ENCODE data around the gene PTPRJ. TPM values are rescaled to one million over a fixed set of nuclear protein-coding genes. Genes with fewer than 3 reads are reported as not detected.

The PTPRJ gene
- total and polyA plus RNA-seq, 2 of the 4 experiments (the other 2 are of a cell fraction) = 5.6 to 14.9 TPM

DNA sequence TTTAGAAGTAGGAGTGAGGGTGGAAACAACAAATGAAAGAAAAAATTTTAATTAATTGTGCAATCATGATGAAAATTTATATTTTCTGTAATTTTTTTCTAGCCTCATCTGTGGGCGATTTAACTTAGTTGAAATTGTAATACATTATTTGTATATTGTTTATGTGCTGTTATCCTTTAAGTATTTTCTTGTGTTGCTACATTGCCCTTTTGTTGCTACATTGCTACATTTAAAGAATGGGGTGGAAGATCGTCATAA lies 130.1 kb downstream of the PTPRJ start:
- no CpG with 5 or more reads among the region's 2 CpGs for WGBS, 2 experiments (ENCODE audit: extremely low coverage in 2 of 2, insufficient read length in 1 of 2)
- TF ChIP-seq RAD21 (IDR thresholded peaks at IDR 0.05; ENCODE audit: low read length) (no peak), MAZ (IDR thresholded peaks at IDR 0.05; ENCODE audit: borderline replicate concordance, low read depth, low read length) (no peak), MXI1 (IDR thresholded peaks at IDR 0.05; ENCODE audit: borderline replicate concordance, low read depth, low read length) (no peak), NFE2L2 (IDR thresholded peaks at IDR 0.05; ENCODE audit: low read depth, low read length) (no peak), CHD1 (IDR thresholded peaks at IDR 0.05; ENCODE audit: low read depth, low read length) (no peak), SMC3 (IDR thresholded peaks at IDR 0.05; ENCODE audit: low read depth, low read length) (no peak), MAFK (IDR thresholded peaks at IDR 0.05; ENCODE audit: low read depth, low read length) (no peak), BHLHE40 (IDR thresholded peaks at IDR 0.05; ENCODE audit: low read depth, low read length) (no peak), RFX5 (IDR thresholded peaks at IDR 0.05; ENCODE audit: low read depth, low read length) (no peak), CEBPB (IDR thresholded peaks at IDR 0.05; ENCODE audit: low read depth, low read length) (no peak), FOS (IDR thresholded peaks at IDR 0.05; ENCODE audit: low read depth, low read length) (no peak), POLR2A (IDR thresholded peaks at IDR 0.05; ENCODE audit: low read depth, low read length) (no peak), RCOR1 (IDR thresholded peaks at IDR 0.05; ENCODE audit: insufficient replicate concordance, low read length) (no peak)
- TF ChIP-seq, protein P1, sequence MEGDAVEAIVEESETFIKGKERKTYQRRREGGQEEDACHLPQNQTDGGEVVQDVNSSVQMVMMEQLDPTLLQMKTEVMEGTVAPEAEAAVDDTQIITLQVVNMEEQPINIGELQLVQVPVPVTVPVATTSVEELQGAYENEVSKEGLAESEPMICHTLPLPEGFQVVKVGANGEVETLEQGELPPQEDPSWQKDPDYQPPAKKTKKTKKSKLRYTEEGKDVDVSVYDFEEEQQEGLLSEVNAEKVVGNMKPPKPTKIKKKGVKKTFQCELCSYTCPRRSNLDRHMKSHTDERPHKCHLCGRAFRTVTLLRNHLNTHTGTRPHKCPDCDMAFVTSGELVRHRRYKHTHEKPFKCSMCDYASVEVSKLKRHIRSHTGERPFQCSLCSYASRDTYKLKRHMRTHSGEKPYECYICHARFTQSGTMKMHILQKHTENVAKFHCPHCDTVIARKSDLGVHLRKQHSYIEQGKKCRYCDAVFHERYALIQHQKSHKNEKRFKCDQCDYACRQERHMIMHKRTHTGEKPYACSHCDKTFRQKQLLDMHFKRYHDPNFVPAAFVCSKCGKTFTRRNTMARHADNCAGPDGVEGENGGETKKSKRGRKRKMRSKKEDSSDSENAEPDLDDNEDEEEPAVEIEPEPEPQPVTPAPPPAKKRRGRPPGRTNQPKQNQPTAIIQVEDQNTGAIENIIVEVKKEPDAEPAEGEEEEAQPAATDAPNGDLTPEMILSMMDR (conservative IDR thresholded peaks at IDR 0.05; ENCODE audit: low read depth, low read length) = no peak
- TF ChIP-seq, protein P2, sequence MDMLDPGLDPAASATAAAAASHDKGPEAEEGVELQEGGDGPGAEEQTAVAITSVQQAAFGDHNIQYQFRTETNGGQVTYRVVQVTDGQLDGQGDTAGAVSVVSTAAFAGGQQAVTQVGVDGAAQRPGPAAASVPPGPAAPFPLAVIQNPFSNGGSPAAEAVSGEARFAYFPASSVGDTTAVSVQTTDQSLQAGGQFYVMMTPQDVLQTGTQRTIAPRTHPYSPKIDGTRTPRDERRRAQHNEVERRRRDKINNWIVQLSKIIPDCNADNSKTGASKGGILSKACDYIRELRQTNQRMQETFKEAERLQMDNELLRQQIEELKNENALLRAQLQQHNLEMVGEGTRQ (IDR thresholded peaks at IDR 0.05; ENCODE audit: low read depth, low read length) = no peak
- TF ChIP-seq, protein P3, sequence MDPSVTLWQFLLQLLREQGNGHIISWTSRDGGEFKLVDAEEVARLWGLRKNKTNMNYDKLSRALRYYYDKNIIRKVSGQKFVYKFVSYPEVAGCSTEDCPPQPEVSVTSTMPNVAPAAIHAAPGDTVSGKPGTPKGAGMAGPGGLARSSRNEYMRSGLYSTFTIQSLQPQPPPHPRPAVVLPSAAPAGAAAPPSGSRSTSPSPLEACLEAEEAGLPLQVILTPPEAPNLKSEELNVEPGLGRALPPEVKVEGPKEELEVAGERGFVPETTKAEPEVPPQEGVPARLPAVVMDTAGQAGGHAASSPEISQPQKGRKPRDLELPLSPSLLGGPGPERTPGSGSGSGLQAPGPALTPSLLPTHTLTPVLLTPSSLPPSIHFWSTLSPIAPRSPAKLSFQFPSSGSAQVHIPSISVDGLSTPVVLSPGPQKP (IDR thresholded peaks at IDR 0.05; ENCODE audit: borderline replicate concordance, low read depth, low read length) = no peak
- H3K4me3 ChIP-seq (ENCODE audit: insufficient read depth, low read depth, low read length) = no peak overlapping the region
- H2BK15ac ChIP-seq (ENCODE audit: low read depth, low read length) = no peak overlapping the region
- peaks cover 3% of the 10 kb centered on the region for H3K9me3 ChIP-seq (ENCODE audit: control insufficient read depth, insufficient read depth, low read length)
- in situ Hi-C loops (cut with MboI; ENCODE audit: low sequenced_read_pairs) = loop anchor here (5.0 kb wide), 1 partner anchor 178 kb away; no protein-coding TSS in a partner anchor
- H3K27me3 ChIP-seq (ENCODE audit: control insufficient read depth, insufficient read depth, low read length) = no peaks in the 10 kb centered on the region
- H3K23ac ChIP-seq (ENCODE audit: low read depth, low read length) = no peak overlapping the region
- H4K8ac ChIP-seq (ENCODE audit: low read depth in 2 of 2, low read length in 2 of 2) = no peak overlapping the region
- H3K27ac ChIP-seq (ENCODE audit: insufficient read depth, low read length) = no peak overlapping the region
- no peak overlapping the region for H2AK9ac ChIP-seq (replicated peaks; ENCODE audit: low read depth, low read length, poor library complexity)
- no peak overlapping the region for H2AK5ac ChIP-seq (ENCODE audit: low read depth, low read length)
- H4K5ac ChIP-seq (ENCODE audit: low read depth, low read length) = no peak overlapping the region
- intact Hi-C loops (cut with micrococcal nuclease) = loop anchor here (1.0 kb wide), 5 partner anchors 47 to 262 kb away; partner anchors contain the start of genes NUP160 and PTPRJ
- H2BK20ac ChIP-seq (ENCODE audit: low read depth, low read length) = no peak overlapping the region
- H2BK120ac ChIP-seq (ENCODE audit: low read depth, low read length) = no peak overlapping the region
- BruUV-seq (replicated peaks) = no TSS peak
- dilution Hi-C loops (cut with HindIII; ENCODE audit: low sequenced_read_pairs, unreplicated experiment) = no loop called here
- no peak overlapping the region for H3K4ac ChIP-seq (ENCODE audit: low read depth, low read length)
- H3K4me1 ChIP-seq (ENCODE audit: control insufficient read depth, insufficient read depth, low read length) = peaks cover 9% of the 10 kb centered on the region
- H4K20me1 ChIP-seq (ENCODE audit: insufficient read depth, low read length) = peaks cover 3% of the 10 kb centered on the region; the same call in 1 of the 2 replicates
- no peak overlapping the region for H3K9ac ChIP-seq (ENCODE audit: low read depth, low read length)
- peaks cover 10% of the 10 kb centered on the region; the same call in 1 of the 2 replicates for H3K9me1 ChIP-seq (ENCODE audit: insufficient read depth, low read length)
- no peak overlapping the region for H2BK5ac ChIP-seq (ENCODE audit: low read depth, low read length, poor library complexity, severe bottlenecking)
- no peak overlapping the region for H2AFZ ChIP-seq (replicated peaks; ENCODE audit: low read length, poor library complexity)
- ChIA-PET CTCF (interaction anchor here (1.0 to 4.5 kb wide), 2 partner anchors 9 to 177 kb away, joined by 3 to 52 read pairs; no protein-coding TSS in a partner anchor), POLR2A (ENCODE audit: unreplicated experiment) (no interaction called here)
- no peak overlapping the region for H4K91ac ChIP-seq (ENCODE audit: insufficient read depth, low read depth, low read length)
- no peak overlapping the region for H3K14ac ChIP-seq (replicated peaks; ENCODE audit: low read depth, low read length)
- H3K36me3 ChIP-seq (ENCODE audit: control insufficient read depth, insufficient read depth, low read length) = no peaks in the 10 kb centered on the region
- H3K56ac ChIP-seq (ENCODE audit: extremely low read depth, insufficient read depth, low read length) = no peak overlapping the region
- peaks cover 16 to 50% of the 10 kb centered on the region in 2 experiments for H3K79me1 ChIP-seq (ENCODE audit: low read depth in 1 of 2, low read length in 2 of 2)
- H3K4me2 ChIP-seq (ENCODE audit: low read depth, low read length) = no peak overlapping the region
- no peak for ATAC-seq (ENCODE audit: low read depth)
- no peak overlapping the region for H3K18ac ChIP-seq (ENCODE audit: low read depth, low read length)
- no peak for DNase-seq
